SK-N-SH treated with all-trans-retinoic acid at 6 μM for 48 hours (cell line): Measurements from ENCODE around the gene SLC1A7.

Experiments
- ARNTL ChIP-seq: fragments of 450-650 bp; formaldehyde crosslinking; IDR thresholded peaks from 2 replicates; pipeline ENCODE4 v1.5.0; 2020; ENCODE audit warnings: low read depth, mild to moderate bottlenecking, moderate library complexity, borderline replicate concordance
- CREB5 ChIP-seq: fragments of 250-450 bp; sonication (Bioruptor Pico); IDR thresholded peaks from 2 replicates; pipeline ENCODE4 v1.5.1; 2020; ENCODE audit warnings: low read depth, mild to moderate bottlenecking, moderate library complexity
- GLIS3 ChIP-seq: fragments of 250-450 bp; sonication (Bioruptor Pico); IDR thresholded peaks from 2 replicates; pipeline ENCODE4 v1.5.0; 2020; ENCODE audit warnings: mild to moderate bottlenecking, moderate library complexity
- PATZ1 ChIP-seq: fragments of 250-450 bp; sonication (Bioruptor Pico); IDR thresholded peaks from 2 replicates; pipeline ENCODE4 v1.8.0; 2020; ENCODE audit warnings: mild to moderate bottlenecking, moderate library complexity, borderline replicate concordance
- PPARA ChIP-seq: fragments of 250-450 bp; sonication (Bioruptor Pico); IDR thresholded peaks from 2 replicates; pipeline ENCODE4 v1.5.0; 2020; ENCODE audit warnings: mild to moderate bottlenecking, borderline replicate concordance
- RARB ChIP-seq: fragments of 250-450 bp; sonication (Bioruptor Pico); IDR thresholded peaks from 2 replicates; pipeline ENCODE4 v1.8.0; 2021; ENCODE audit warnings: mild to moderate bottlenecking, moderate library complexity
- ZNF8 ChIP-seq: fragments of 450-650 bp; formaldehyde crosslinking; IDR thresholded peaks from 2 replicates; pipeline ENCODE4 v1.5.0; 2020; ENCODE audit warnings: mild to moderate bottlenecking, moderate library complexity
- TF ChIP-seq, protein P1 (sequence below): fragments of 250-450 bp; sonication (Bioruptor Pico); IDR thresholded peaks from 2 replicates; pipeline ENCODE4 v1.5.0; 2020; ENCODE audit warnings: mild to moderate bottlenecking, moderate library complexity

DNA sequence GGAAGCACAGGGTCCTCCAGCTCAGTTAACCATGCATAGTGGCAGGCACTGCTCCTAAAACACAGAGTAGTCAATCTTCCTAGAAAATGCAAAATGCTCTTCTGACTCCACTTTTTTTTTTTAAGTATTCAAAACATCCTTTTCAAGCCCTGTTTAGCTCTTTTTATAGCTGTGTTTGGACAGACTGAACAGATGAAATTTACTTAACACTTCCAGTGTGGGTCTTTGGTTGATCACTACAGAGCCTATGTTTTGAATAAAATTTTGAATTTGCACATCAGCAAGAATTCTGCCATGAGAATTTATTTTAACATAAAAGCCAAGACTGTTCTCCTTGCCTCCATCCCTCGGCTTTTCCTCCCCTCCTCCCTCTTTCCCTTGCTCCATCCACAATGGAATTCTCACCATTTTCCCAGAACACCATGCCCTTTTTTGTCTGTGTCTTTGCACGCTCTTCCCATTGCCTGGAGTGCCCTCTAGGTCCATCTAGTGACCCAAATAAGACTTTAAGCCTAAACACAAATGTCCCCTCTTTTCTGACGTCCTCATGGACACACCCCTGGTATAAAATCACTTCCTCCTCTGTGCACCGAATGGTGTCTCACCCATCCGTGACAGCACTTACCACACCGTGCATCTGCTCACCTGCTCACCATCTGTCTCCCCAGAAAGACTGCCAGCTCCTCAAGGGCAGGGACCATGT is 30.1 kb upstream of the SLC1A7 start:
- no peak for TF ChIP-seq RARB
- no peak for TF ChIP-seq GLIS3 (CRISPR knock-in tag)
- TF ChIP-seq, protein P1, sequence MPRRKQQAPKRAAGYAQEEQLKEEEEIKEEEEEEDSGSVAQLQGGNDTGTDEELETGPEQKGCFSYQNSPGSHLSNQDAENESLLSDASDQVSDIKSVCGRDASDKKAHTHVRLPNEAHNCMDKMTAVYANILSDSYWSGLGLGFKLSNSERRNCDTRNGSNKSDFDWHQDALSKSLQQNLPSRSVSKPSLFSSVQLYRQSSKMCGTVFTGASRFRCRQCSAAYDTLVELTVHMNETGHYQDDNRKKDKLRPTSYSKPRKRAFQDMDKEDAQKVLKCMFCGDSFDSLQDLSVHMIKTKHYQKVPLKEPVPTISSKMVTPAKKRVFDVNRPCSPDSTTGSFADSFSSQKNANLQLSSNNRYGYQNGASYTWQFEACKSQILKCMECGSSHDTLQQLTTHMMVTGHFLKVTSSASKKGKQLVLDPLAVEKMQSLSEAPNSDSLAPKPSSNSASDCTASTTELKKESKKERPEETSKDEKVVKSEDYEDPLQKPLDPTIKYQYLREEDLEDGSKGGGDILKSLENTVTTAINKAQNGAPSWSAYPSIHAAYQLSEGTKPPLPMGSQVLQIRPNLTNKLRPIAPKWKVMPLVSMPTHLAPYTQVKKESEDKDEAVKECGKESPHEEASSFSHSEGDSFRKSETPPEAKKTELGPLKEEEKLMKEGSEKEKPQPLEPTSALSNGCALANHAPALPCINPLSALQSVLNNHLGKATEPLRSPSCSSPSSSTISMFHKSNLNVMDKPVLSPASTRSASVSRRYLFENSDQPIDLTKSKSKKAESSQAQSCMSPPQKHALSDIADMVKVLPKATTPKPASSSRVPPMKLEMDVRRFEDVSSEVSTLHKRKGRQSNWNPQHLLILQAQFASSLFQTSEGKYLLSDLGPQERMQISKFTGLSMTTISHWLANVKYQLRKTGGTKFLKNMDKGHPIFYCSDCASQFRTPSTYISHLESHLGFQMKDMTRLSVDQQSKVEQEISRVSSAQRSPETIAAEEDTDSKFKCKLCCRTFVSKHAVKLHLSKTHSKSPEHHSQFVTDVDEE (CRISPR knock-in tag), result no peak
- TF ChIP-seq ZNF8, result no peak
- no peak for TF ChIP-seq ARNTL (CRISPR knock-in tag)
- no peak for TF ChIP-seq PATZ1 (CRISPR knock-in tag)
- TF ChIP-seq PPARA, result no peak
- no peak for TF ChIP-seq CREB5 (CRISPR knock-in tag)
